HepG2 (cell line): Measurements from ENCODE around the gene COL18A1. TPM values are rescaled to one million over a fixed set of nuclear protein-coding genes. Genes with fewer than 3 reads are reported as not detected.

Source experiments
- AKAP8 ChIP-seq: sonication (generic); formaldehyde crosslinking; IDR thresholded peaks from 2 replicates; pipeline ENCODE4 v1.5.1; 2020; ENCODE audit warnings: mild to moderate bottlenecking, missing genetic modification reagents
- BCL6 ChIP-seq: IDR thresholded peaks from 2 replicates; pipeline ENCODE4 v1.6.1; 2016; ENCODE audit warnings: missing genetic modification reagents, missing compliant biosample characterization
- BRCA1 ChIP-seq: sonication (generic); formaldehyde crosslinking; IDR thresholded peaks from 2 replicates; pipeline ENCODE4 v1.4.0; 2020; ENCODE audit warnings: missing genetic modification reagents
- GMEB1 ChIP-seq: sonication (generic); formaldehyde crosslinking; IDR thresholded peaks from 2 replicates; pipeline ENCODE4 v1.5.1; 2020; ENCODE audit warnings: missing genetic modification reagents, mild to moderate bottlenecking, borderline replicate concordance
- HNF4A ChIP-seq: sonication (generic); formaldehyde crosslinking; IDR thresholded peaks from 2 replicates; pipeline ENCODE4 v1.4.0; 2020; ENCODE audit warnings: missing genetic modification reagents
- KLF11 ChIP-seq: IDR thresholded peaks from 2 replicates; pipeline ENCODE4 v1.6.1; 2016; ENCODE audit warnings: missing compliant biosample characterization
- MXI1 ChIP-seq: IDR thresholded peaks from 3 replicates; pipeline ENCODE4 v1.6.1; 2012; ENCODE audit warnings: low read depth, low read length, inconsistent platforms, borderline replicate concordance
- NFATC3 ChIP-seq: sonication (generic); formaldehyde crosslinking; IDR thresholded peaks from 2 replicates; pipeline ENCODE4 v1.5.1; 2020; ENCODE audit warnings: mild to moderate bottlenecking, missing genetic modification reagents
- NFYC ChIP-seq: IDR thresholded peaks from 2 replicates; pipeline ENCODE4 v1.6.1; 2016; ENCODE audit warnings: missing genetic modification reagents, missing compliant biosample characterization
- NR2F1 ChIP-seq, 2 experiments: fragments of 450-650 bp in 1 of 2; formaldehyde crosslinking in 1 of 2; IDR thresholded peaks; 2 replicates each; pipeline versions ENCODE4 v1.5.0 to v1.6.1; 2016 to 2020; ENCODE audit warnings: mild to moderate bottlenecking in 1 of 2, missing compliant biosample characterization in 1 of 2, missing genetic modification reagents in 1 of 2, moderate library complexity in 1 of 2
- PHF5A ChIP-seq: IDR thresholded peaks from one replicate; pipeline ENCODE4 v1.6.1; 2018; ENCODE audit warnings: low read depth, missing genetic modification reagents; ENCODE audit not compliant: unreplicated experiment
- POGZ ChIP-seq: sonication (generic); formaldehyde crosslinking; IDR thresholded peaks from 2 replicates; pipeline ENCODE4 v1.4.0; 2020; ENCODE audit warnings: mild to moderate bottlenecking, missing genetic modification reagents
- SIX4 ChIP-seq: sonication (generic); formaldehyde crosslinking; IDR thresholded peaks from 2 replicates; pipeline ENCODE4 v1.4.0; 2020; ENCODE audit warnings: missing genetic modification reagents
- SMAD1 ChIP-seq: sonication (generic); formaldehyde crosslinking; IDR thresholded peaks from 2 replicates; pipeline ENCODE4 v1.4.0; 2020; ENCODE audit warnings: missing genetic modification reagents, low read depth, mild to moderate bottlenecking, borderline replicate concordance
- SRF ChIP-seq: IDR thresholded peaks from 2 replicates; pipeline ENCODE4 v1.6.1; 2011; ENCODE audit warnings: mild to moderate bottlenecking, low read depth, low read length, moderate library complexity
- SRSF4 ChIP-seq: fragments of 200-400 bp; formaldehyde crosslinking; IDR thresholded peaks from one replicate; pipeline ENCODE4 v1.6.1; 2018; ENCODE audit warnings: mild to moderate bottlenecking, low read depth, low read length, moderate library complexity; ENCODE audit not compliant: poor library complexity, severe bottlenecking
- XBP1 ChIP-seq: sonication (generic); formaldehyde crosslinking; IDR thresholded peaks from 2 replicates; pipeline ENCODE4 v1.5.0; 2020; ENCODE audit warnings: missing genetic modification reagents
- YY1 ChIP-seq: IDR thresholded peaks from 2 replicates; pipeline ENCODE4 v1.6.1; 2011; ENCODE audit warnings: low read length, low read depth, moderate library complexity, mild to moderate bottlenecking; ENCODE audit not compliant: insufficient read depth, insufficient replicate concordance
- ZBTB20 ChIP-seq: sonication (generic); formaldehyde crosslinking; IDR thresholded peaks from 2 replicates; pipeline ENCODE4 v1.8.1; 2023; ENCODE audit warnings: missing genetic modification reagents, low read depth, mild to moderate bottlenecking, borderline replicate concordance
- ZFP1 ChIP-seq: IDR thresholded peaks from 2 replicates; pipeline ENCODE4 v1.6.1; 2016
- ZFYVE20 ChIP-seq: sonication (generic); formaldehyde crosslinking; IDR thresholded peaks from 2 replicates; pipeline ENCODE4 v1.8.0; 2023; ENCODE audit warnings: low read depth, mild to moderate bottlenecking, moderate library complexity, missing genetic modification reagents, borderline replicate concordance
- ZNF232 ChIP-seq: sonication (generic); formaldehyde crosslinking; IDR thresholded peaks from 2 replicates; pipeline ENCODE4 v1.4.0; 2020; ENCODE audit warnings: missing genetic modification reagents, borderline replicate concordance
- ZNF256 ChIP-seq: sonication (generic); formaldehyde crosslinking; conservative IDR thresholded peaks from 2 replicates; pipeline ENCODE4 v1.4.0; 2020; ENCODE audit warnings: missing genetic modification reagents
- ZNF605 ChIP-seq: sonication (generic); formaldehyde crosslinking; IDR thresholded peaks from 2 replicates; pipeline ENCODE4 v1.8.0; 2022; ENCODE audit warnings: mild to moderate bottlenecking, missing genetic modification reagents
- ZNF749 ChIP-seq: sonication (generic); formaldehyde crosslinking; IDR thresholded peaks from 2 replicates; pipeline ENCODE4 v1.8.0; 2022; ENCODE audit warnings: mild to moderate bottlenecking, missing genetic modification reagents, moderate library complexity, borderline replicate concordance
- ZSCAN30 ChIP-seq: sonication (generic); formaldehyde crosslinking; IDR thresholded peaks from 2 replicates; pipeline ENCODE4 v1.5.0; 2020; ENCODE audit warnings: mild to moderate bottlenecking, missing genetic modification reagents
- polyA plus RNA-seq, 8 experiments: library from polyadenylated mRNA; depleted of rRNA in 3 of 8; stranded (reverse) in 7 of 8; unstranded in 1 of 8; fragments of >200 nt; fragmentation: Illumina TruSeq in 4 of 8; extraction: Trizol in 4 of 8; gene quantifications; 2 replicates each; pipeline versions ENCODE4 v1.2.1 to v1.2.3, GENCODE V29; 2011 to 2016; ENCODE audit warnings: low read depth in 4 of 8, missing spikeins in 1 of 8, mixed read lengths in 1 of 8; ENCODE audit not compliant: insufficient read depth in 1 of 8
- total RNA-seq, 5 experiments: library from RNA; depleted of rRNA; stranded (reverse); fragments of >200 nt; fragmentation: Illumina TruSeq; extraction: Trizol; gene quantifications; 2 replicates each; pipeline ENCODE4 v1.2.3, GENCODE V29; 2016; ENCODE audit warnings: low read depth in 1 of 5

The COL18A1 gene
- total and polyA plus RNA-seq, 2 of the 13 experiments (the other 11 are each of a cell fraction or from before 2014, with no cell fraction given) = 79.0 to 102 TPM

- TF ChIP-seq SRSF4 = no peak
- TF ChIP-seq ZSCAN30 = no peak
- TF ChIP-seq SRF = no peak
- no peak for TF ChIP-seq ZNF232
- TF ChIP-seq AKAP8 (CRISPR knock-in tag) = peak; percentile 23; the same call in 1 of the 2 replicates
- no peak for TF ChIP-seq PHF5A (CRISPR knock-in tag)
- no peak for TF ChIP-seq ZFYVE20 (CRISPR knock-in tag)
- peak; percentile 24; the same call in 1 of the 2 replicates for TF ChIP-seq BCL6
- TF ChIP-seq NFYC = no peak
- TF ChIP-seq ZNF256 (CRISPR knock-in tag) = no peak
- TF ChIP-seq ZNF605 (CRISPR knock-in tag) = 0 out of 2 replicates have a peak, but pooled peaks have one; percentile 57
- TF ChIP-seq SIX4 (CRISPR knock-in tag) = no peak
- TF ChIP-seq XBP1 = no peak
- TF ChIP-seq YY1 = no peak
- TF ChIP-seq NR2F1 (CRISPR knock-in tag; IDR thresholded peaks at IDR 0.05) = no peak
- TF ChIP-seq SMAD1 (CRISPR knock-in tag) = 0 out of 2 replicates have a peak, but pooled peaks have one; percentile 22
- no peak for TF ChIP-seq ZFP1 (CRISPR knock-in tag)
- no peak for TF ChIP-seq MXI1
- TF ChIP-seq NFATC3 (CRISPR knock-in tag) = no peak
- no peak for TF ChIP-seq HNF4A
- no peak for TF ChIP-seq BRCA1
- TF ChIP-seq ZNF749 = no peak
- no peak for TF ChIP-seq GMEB1 (CRISPR knock-in tag)
- no peak for TF ChIP-seq ZBTB20 (CRISPR knock-in tag)
- no peak for TF ChIP-seq POGZ (CRISPR knock-in tag)
- no peak for TF ChIP-seq KLF11 (CRISPR knock-in tag)
- TF ChIP-seq, all 625 proteins: peak for 6
Measured at GRCh38 chr21:45407629-45408247, 2.8 kb downstream of the COL18A1 start (continued).
